HG03039 (cell line): ENCODE data around the gene YPEL2.

ENCODE experiments used
- ATAC-seq: cut with Tn5 transposase; IDR thresholded peaks from one replicate; pipeline ENCODE4 v1.9.1; 2021; ENCODE audit warnings: mild to moderate bottlenecking, moderate library complexity; ENCODE audit not compliant: unreplicated experiment

Gene YPEL2

GRCh38 chr17:59427996-59428395 is 96.5 kb downstream of the YPEL2 start:
- ATAC-seq: no peak

- ATAC-seq: no peak
Measured at GRCh38 chr17:59428916-59429485, 97.5 kb downstream of the YPEL2 start.

- no peak for ATAC-seq
Measured at GRCh38 chr17:59431601-59432000, 100.1 kb downstream of the YPEL2 start.

- ATAC-seq: no peak
Measured at GRCh38 chr17:59432657-59433056, 101.2 kb downstream of the YPEL2 start.

- no peak for ATAC-seq
Measured at GRCh38 chr17:59433586-59433985, 102.1 kb downstream of the YPEL2 start.

GRCh38 chr17:59434429-59434828 is 103.0 kb downstream of the YPEL2 start:
- ATAC-seq: no peak

- ATAC-seq: no peak
Measured at GRCh38 chr17:59435238-59435637, 103.8 kb downstream of the YPEL2 start.

GRCh38 chr17:59436900-59437299 is 105.4 kb downstream of the YPEL2 start:
- no peak for ATAC-seq

GRCh38 chr17:59437791-59438281 is 106.4 kb downstream of the YPEL2 start:
- ATAC-seq: no peak

- ATAC-seq: no peak
Measured at GRCh38 chr17:59439262-59439661, 107.8 kb downstream of the YPEL2 start.

- ATAC-seq: no peak
Measured at GRCh38 chr17:59439741-59440211, 108.3 kb downstream of the YPEL2 start.

GRCh38 chr17:59440757-59441463 is 109.5 kb downstream of the YPEL2 start:
- ATAC-seq: no peak

GRCh38 chr17:59441464-59442096 is 110.1 kb downstream of the YPEL2 start:
- no peak for ATAC-seq

GRCh38 chr17:59443106-59443505 is 111.7 kb downstream of the YPEL2 start:
- ATAC-seq: no peak
